MCF 10A (cell line): ENCODE measurements around the gene PACRG. TPM values are rescaled to one million over a fixed set of nuclear protein-coding genes. Genes with fewer than 3 reads are reported as not detected.

Source experiments
- BruUV-seq: library from RNA; stranded (reverse); fragments of 400-500 nt; replicated peaks from 2 replicates; lab custom pipeline; 2021; lab: Mats Ljungman, UMichigan
- CTCF ChIA-PET: fragments of 300-600 bp; sonication (Branson Sonifier 250); formaldehyde crosslinking; extraction: SDS; loops from one replicate; lab custom pipeline; 2021; ENCODE audit warnings: antibody characterized with exemption, inconsistent platforms; lab: Yijun Ruan, JAX
- POLR2A ChIA-PET: fragments of 300-600, 350-650 bp; sonication (Branson Sonifier 250); formaldehyde crosslinking; extraction: SDS; loops from one replicate; lab custom pipeline; 2020; ENCODE audit warnings: antibody characterized with exemption, inconsistent platforms; lab: Yijun Ruan, JAX
- DNase-seq: peaks from one replicate; pipeline ENCODE4 v3.0.0-alpha.2; 2018; ENCODE audit not compliant: unreplicated experiment
- H3K27ac Mint-ChIP-seq: one replicate; pipeline ENCODE4 v1.8.0; 2022; ENCODE audit warnings: mild to moderate bottlenecking, low read depth, mixed read lengths; ENCODE audit not compliant: unreplicated experiment
- H3K27me3 Mint-ChIP-seq: one replicate; pipeline ENCODE4 v1.8.0; 2022; ENCODE audit warnings: mixed read lengths; ENCODE audit not compliant: insufficient read depth, unreplicated experiment
- H3K36me3 Mint-ChIP-seq: one replicate; pipeline ENCODE4 v1.8.0; 2022; ENCODE audit warnings: mild to moderate bottlenecking, moderate library complexity, mixed read lengths; ENCODE audit not compliant: insufficient read depth, unreplicated experiment
- H3K4me1 Mint-ChIP-seq: one replicate; pipeline ENCODE4 v1.8.0; 2022; ENCODE audit warnings: mixed read lengths; ENCODE audit not compliant: insufficient read depth, unreplicated experiment
- H3K4me3 Mint-ChIP-seq: one replicate; pipeline ENCODE4 v1.8.0; 2022; ENCODE audit warnings: mild to moderate bottlenecking, moderate library complexity, mixed read lengths; ENCODE audit not compliant: unreplicated experiment
- H3K9me3 Mint-ChIP-seq: one replicate; pipeline ENCODE4 v1.8.0; 2022; ENCODE audit warnings: mixed read lengths; ENCODE audit not compliant: unreplicated experiment
- intact Hi-C: fragments of 100-400 bp; cut with micrococcal nuclease; formaldehyde crosslinking; loops from 2 replicates; pipeline ENCODE4 v1.14.1; 2022
- total RNA-seq: library from RNA; stranded (reverse); gene quantifications from 2 replicates; pipeline ENCODE4 v1.2.3, GENCODE V29; 2022
- TF ChIP-seq, protein P1 (sequence below): fragments of 200-600 bp; IDR thresholded peaks from one replicate; pipeline ENCODE4 v1.8.0; 2022; ENCODE audit warnings: antibody characterized with exemption, mild to moderate bottlenecking; ENCODE audit not compliant: unreplicated experiment

Gene PACRG
- total RNA-seq, 1 experiment from 2014 or later = not detected

DNA sequence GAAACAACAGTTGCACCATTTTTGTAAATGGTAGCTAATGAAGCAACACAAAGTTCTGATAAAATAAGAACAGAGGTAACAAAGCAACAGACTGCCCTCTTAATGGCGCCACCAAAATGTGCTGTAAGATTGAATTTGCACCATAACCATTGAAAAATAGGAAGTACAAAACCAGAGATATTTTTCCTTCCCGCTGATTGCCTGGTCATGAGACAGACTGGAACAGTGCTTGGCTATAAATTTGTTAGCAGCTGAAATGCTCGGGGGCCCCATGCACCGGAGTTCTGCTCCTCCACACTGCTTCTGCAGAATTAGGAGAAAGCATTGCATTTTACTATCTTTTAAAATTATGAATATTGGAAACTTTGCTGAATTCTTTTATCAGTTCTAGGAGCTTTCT, 522.3 kb downstream of the PACRG start:
- Mint-ChIP-seq H3K27ac (no peak overlapping the region), H3K36me3 (no peaks in the 10 kb centered on the region), H3K4me3 (no peak overlapping the region), H3K4me1 (no peaks in the 10 kb centered on the region), H3K27me3 (no peaks in the 10 kb centered on the region), H3K9me3 (no peaks in the 10 kb centered on the region)
- ChIA-PET CTCF (interaction anchor here (0.6 kb wide), 2 partner anchors 275 to 1661 kb away, joined by 3 read pairs; no protein-coding TSS in a partner anchor), POLR2A (interaction anchor here (0.6 kb wide), 1 partner anchor 168 kb away, joined by 3 read pairs; no protein-coding TSS in a partner anchor)
- DNase-seq = no peak
- intact Hi-C loops = no loop called here
- no TSS peak for BruUV-seq
- TF ChIP-seq, protein P1, sequence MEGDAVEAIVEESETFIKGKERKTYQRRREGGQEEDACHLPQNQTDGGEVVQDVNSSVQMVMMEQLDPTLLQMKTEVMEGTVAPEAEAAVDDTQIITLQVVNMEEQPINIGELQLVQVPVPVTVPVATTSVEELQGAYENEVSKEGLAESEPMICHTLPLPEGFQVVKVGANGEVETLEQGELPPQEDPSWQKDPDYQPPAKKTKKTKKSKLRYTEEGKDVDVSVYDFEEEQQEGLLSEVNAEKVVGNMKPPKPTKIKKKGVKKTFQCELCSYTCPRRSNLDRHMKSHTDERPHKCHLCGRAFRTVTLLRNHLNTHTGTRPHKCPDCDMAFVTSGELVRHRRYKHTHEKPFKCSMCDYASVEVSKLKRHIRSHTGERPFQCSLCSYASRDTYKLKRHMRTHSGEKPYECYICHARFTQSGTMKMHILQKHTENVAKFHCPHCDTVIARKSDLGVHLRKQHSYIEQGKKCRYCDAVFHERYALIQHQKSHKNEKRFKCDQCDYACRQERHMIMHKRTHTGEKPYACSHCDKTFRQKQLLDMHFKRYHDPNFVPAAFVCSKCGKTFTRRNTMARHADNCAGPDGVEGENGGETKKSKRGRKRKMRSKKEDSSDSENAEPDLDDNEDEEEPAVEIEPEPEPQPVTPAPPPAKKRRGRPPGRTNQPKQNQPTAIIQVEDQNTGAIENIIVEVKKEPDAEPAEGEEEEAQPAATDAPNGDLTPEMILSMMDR = no peak

DNA sequence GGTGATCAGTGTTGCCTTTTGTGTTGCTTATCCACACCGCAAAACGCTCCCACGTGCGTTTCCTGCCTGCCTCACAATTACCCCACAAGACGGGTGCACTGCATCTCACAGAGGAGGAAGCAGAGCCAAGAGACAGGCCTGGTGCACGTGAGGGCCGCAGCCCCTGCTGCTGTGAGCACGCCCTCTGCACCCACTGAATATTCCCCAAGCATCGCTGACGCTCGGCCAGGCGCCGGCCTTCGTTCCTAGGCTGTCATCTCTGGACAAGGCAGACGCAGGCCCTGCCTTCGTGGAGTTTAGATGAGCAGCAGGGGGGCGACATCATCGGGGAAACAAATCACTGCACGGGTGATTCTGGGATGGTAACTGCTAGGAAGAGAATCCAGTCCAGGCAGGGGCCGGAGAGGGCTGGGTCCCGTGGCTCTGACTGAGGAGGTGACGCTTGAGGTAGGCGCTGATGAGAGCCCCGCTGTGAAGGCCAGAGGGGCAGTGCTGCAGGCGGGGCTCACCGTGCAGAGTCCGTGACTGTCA, 524.4 kb downstream of the PACRG start:
- TF ChIP-seq, protein P1 = no peak
- ChIA-PET POLR2A (interaction anchor here (0.7 kb wide), 1 partner anchor 12 kb away, joined by 3 read pairs; no protein-coding TSS in a partner anchor), CTCF (interaction anchor here (0.6 kb wide), 1 partner anchor 458 kb away, joined by 5 read pairs; no protein-coding TSS in a partner anchor)
- no peaks in the 10 kb centered on the region for H3K4me1 Mint-ChIP-seq
- intact Hi-C loops = no loop called here
- H3K4me3 Mint-ChIP-seq = no peak overlapping the region
- no TSS peak for BruUV-seq
- H3K27ac Mint-ChIP-seq = no peak overlapping the region
- H3K27me3 Mint-ChIP-seq = no peaks in the 10 kb centered on the region
- no peaks in the 10 kb centered on the region for H3K36me3 Mint-ChIP-seq
- H3K9me3 Mint-ChIP-seq = no peaks in the 10 kb centered on the region
- no peak for DNase-seq

DNA sequence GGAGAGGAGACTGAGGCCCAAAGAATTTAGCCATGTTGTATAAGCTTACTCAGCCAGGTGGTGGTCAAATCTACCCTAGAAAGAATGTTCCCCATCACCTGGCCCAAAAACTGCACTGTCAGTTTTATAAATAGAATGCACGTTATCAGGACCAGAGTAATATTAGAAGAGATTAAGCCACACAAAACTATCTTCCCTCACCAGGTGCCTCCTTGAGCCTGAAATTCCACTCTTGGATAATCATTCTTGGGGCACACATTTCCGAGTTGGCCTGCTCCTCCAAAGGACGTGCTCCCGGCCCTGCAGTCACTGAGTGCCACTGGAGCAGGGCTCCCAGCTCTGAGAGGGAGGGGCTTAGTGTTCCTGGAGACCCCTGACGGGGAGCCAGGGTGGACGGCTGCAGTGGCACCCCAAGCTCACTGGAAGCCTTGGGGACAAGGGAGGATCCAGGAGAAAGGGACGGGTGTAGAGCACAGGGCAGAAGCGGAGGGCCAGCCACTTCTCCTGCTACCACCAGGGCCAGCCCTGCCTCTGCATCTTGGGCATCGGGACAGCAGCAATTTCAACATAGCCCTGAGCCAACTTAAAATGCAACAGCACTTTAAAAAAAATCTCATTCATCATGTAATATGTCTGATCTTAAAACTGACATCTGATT, 525.9 kb downstream of the PACRG start:
- POLR2A ChIA-PET = no interaction called here
- intact Hi-C loops = no loop called here
- no TSS peak for BruUV-seq
- no peaks in the 10 kb centered on the region for H3K36me3 Mint-ChIP-seq
- CTCF ChIA-PET = no interaction called here
- no peak overlapping the region for H3K27ac Mint-ChIP-seq
- no peaks in the 10 kb centered on the region for H3K9me3 Mint-ChIP-seq
- DNase-seq = no peak
- no peak overlapping the region for H3K4me3 Mint-ChIP-seq
- TF ChIP-seq, protein P1 = no peak
- no peaks in the 10 kb centered on the region for H3K27me3 Mint-ChIP-seq
- no peaks in the 10 kb centered on the region for H3K4me1 Mint-ChIP-seq

DNA sequence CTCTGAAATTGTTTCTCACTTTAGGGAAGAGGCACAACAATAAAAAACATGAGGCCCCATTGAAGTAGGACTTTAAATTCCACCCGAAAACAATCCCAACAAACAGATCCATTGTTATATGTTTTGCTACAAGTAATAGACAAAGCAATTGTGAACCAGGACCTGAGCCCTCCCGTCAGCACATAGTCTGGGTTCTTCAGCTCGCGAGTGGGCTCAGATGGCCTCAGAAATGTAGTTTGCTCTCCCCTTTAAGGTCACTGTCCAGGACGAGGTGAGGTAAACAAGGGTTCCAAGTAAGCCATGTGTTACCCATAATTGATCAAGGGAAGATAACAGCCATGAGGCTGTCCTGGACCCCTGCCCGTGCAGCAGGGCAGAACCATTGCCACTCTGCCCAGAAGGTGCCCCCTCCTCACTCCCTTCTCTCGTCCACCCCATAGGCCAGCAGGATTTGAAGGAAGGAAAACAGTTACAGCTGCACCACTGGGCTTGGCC, 526.6 kb downstream of the PACRG start:
- ChIA-PET CTCF (interaction anchor here (0.5 kb wide), 1 partner anchor 85 kb away, joined by 3 read pairs; no protein-coding TSS in a partner anchor), POLR2A (no interaction called here)
- intact Hi-C loops = no loop called here
- Mint-ChIP-seq H3K4me1 (no peaks in the 10 kb centered on the region), H3K27ac (no peak overlapping the region), H3K27me3 (no peaks in the 10 kb centered on the region), H3K9me3 (peaks cover 5% of the 10 kb centered on the region), H3K36me3 (no peaks in the 10 kb centered on the region), H3K4me3 (no peak overlapping the region)
- no TSS peak for BruUV-seq
- no peak for DNase-seq
- TF ChIP-seq, protein P1 = no peak
